NCI-H345 (cell line): Measurements from ENCODE around the gene IRF2.

Experiments used
- DNase-seq: peaks from one replicate; lab custom pipeline; 2025; lab: John Stamatoyannopoulos, UW

IRF2 gene

GRCh38 chr4:184409502-184409901 lies 64.8 kb downstream of the IRF2 start:
- no peak for DNase-seq

- DNase-seq, result no peak
These were observed 65.7 kb downstream of the IRF2 start for GRCh38 chr4:184408684-184409081.

GRCh38 chr4:184408021-184408683 lies 66.2 kb downstream of the IRF2 start:
- DNase-seq, result no peak

GRCh38 chr4:184406958-184407391 lies 67.4 kb downstream of the IRF2 start:
- no peak for DNase-seq

- no peak for DNase-seq
These were observed 70.3 kb downstream of the IRF2 start for GRCh38 chr4:184404047-184404446.

- DNase-seq, result no peak
These were observed 71.0 kb downstream of the IRF2 start for GRCh38 chr4:184403384-184403781.

GRCh38 chr4:184402740-184403383 lies 71.5 kb downstream of the IRF2 start:
- DNase-seq, result no peak

- no peak for DNase-seq
These were observed 72.1 kb downstream of the IRF2 start for GRCh38 chr4:184402239-184402638.

- DNase-seq, result peak; percentile 81
These were observed 72.8 kb downstream of the IRF2 start for GRCh38 chr4:184401397-184402171.

GRCh38 chr4:184400891-184401290 lies 73.5 kb downstream of the IRF2 start:
- no peak for DNase-seq

- no peak for DNase-seq
These were observed 73.9 kb downstream of the IRF2 start for GRCh38 chr4:184400375-184400870.

- DNase-seq, result no peak
These were observed 74.8 kb downstream of the IRF2 start for GRCh38 chr4:184399512-184399908.

GRCh38 chr4:184398741-184399511 lies 75.4 kb downstream of the IRF2 start:
- DNase-seq, result no peak

- no peak for DNase-seq
These were observed 76.7 kb downstream of the IRF2 start for GRCh38 chr4:184397516-184398163.

GRCh38 chr4:184396570-184397515 lies 77.5 kb downstream of the IRF2 start:
- no peak for DNase-seq

GRCh38 chr4:184395971-184396391 lies 78.4 kb downstream of the IRF2 start:
- peak; percentile 27 for DNase-seq

GRCh38 chr4:184395451-184395917 lies 78.9 kb downstream of the IRF2 start:
- DNase-seq, result no peak

- no peak for DNase-seq
These were observed 81.4 kb downstream of the IRF2 start for GRCh38 chr4:184392748-184393559.

- no peak for DNase-seq
These were observed 82.0 kb downstream of the IRF2 start for GRCh38 chr4:184392316-184392715.
